ENCODE data around the gene COX8A.

DNA sequence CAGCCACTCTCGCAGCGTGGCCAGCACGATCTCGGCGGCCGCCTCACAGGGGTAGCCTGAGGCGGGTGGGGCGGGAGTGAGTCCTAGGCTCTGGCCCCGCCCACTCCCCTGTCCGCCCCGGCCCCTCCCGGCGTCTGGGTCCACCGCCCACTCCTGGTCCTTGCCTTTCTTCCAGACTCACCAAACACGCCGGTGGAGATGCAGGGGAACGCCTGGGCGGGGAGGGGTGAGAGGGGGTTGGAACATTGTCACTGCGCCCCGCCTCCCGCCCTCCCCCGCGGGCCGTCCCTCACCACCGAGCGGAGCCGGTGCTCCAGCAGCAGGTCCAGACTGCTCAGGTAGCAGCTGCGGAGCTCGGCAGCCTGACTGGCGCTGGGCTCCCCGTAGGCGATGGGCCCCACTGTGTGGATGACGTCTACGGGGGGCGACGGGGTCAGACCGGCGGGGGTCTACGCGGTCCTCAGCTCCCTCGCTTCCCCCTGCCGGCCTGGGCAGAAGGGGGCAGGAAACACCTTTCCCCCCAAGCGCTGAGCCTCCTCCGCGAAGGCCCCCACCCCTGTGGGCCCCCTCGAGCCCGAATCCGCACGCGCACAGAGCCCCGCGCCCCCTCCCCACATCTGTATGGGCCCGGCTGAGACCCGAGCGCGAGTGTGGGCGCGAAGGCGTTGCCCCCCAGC lies 25.1 kb downstream of the COX8A start:
- TF ChIP-seq, protein P1, sequence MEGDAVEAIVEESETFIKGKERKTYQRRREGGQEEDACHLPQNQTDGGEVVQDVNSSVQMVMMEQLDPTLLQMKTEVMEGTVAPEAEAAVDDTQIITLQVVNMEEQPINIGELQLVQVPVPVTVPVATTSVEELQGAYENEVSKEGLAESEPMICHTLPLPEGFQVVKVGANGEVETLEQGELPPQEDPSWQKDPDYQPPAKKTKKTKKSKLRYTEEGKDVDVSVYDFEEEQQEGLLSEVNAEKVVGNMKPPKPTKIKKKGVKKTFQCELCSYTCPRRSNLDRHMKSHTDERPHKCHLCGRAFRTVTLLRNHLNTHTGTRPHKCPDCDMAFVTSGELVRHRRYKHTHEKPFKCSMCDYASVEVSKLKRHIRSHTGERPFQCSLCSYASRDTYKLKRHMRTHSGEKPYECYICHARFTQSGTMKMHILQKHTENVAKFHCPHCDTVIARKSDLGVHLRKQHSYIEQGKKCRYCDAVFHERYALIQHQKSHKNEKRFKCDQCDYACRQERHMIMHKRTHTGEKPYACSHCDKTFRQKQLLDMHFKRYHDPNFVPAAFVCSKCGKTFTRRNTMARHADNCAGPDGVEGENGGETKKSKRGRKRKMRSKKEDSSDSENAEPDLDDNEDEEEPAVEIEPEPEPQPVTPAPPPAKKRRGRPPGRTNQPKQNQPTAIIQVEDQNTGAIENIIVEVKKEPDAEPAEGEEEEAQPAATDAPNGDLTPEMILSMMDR (IDR thresholded peaks at IDR 0.05) = no peak
- TF ChIP-seq POLR2A (IDR thresholded peaks at IDR 0.05) = no peak
